H1 (cell line): ENCODE measurements around the gene UBE2E2. TPM values are rescaled to one million over a fixed set of nuclear protein-coding genes. Genes with fewer than 3 reads are reported as not detected.

Experiments used
- CTBP2 ChIP-seq: IDR thresholded peaks from 2 replicates; pipeline ENCODE4 v1.7.0; 2011; ENCODE audit warnings: borderline replicate concordance, mild to moderate bottlenecking, moderate library complexity, mixed read lengths, low read length; ENCODE audit not compliant: insufficient read depth, insufficient read length
- MAFK ChIP-seq: IDR thresholded peaks from 2 replicates; pipeline ENCODE4 v1.6.1; 2012; ENCODE audit warnings: low read depth, mild to moderate bottlenecking, improper control_type of control experiment, low read length
- PHF8 ChIP-seq: fragments of 200-600 bp; sonication (generic); conservative IDR thresholded peaks from 2 replicates; pipeline ENCODE4 v1.7.1; 2012; ENCODE audit warnings: low read depth, mild to moderate bottlenecking, inconsistent platforms, low read length, moderate library complexity
- polyA plus RNA-seq, 7 experiments: library from polyadenylated mRNA; depleted of rRNA in 3 of 7; stranded (reverse) in 5 of 7; unstranded in 2 of 7; fragments of >200 nt in 5 of 7; fragments of 200-250 nt in 2 of 7; gene quantifications; 1 replicate in 5 of 7; 2 replicates in 1 of 7; 4 replicates in 1 of 7; pipeline versions ENCODE4 v1.2.1 to v1.2.3, GENCODE V29; 2011 to 2013; ENCODE audit warnings: missing spikeins in 2 of 7, mixed read lengths in 2 of 7
- total RNA-seq: library from RNA; stranded (reverse); fragmentation: NEBNext Ultra II Directional; extraction: Animal tissue kit (Norgen Biotek cat#: 25700); gene quantifications from 2 replicates; pipeline ENCODE4 v1.2.1, GENCODE V29; 2021
- TF ChIP-seq, protein P1 (sequence below): fragments of 300-600 bp; sonication (generic); IDR thresholded peaks from 2 replicates; pipeline ENCODE4 v1.7.1; 2012; ENCODE audit warnings: low read length, moderate library complexity, mild to moderate bottlenecking, inconsistent platforms; ENCODE audit not compliant: insufficient replicate concordance

The UBE2E2 gene
- total and polyA plus RNA-seq, 2 of the 8 experiments (the other 6 are each of a cell fraction or from before 2014, with no cell fraction given): 57.6 to 70.6 TPM

DNA sequence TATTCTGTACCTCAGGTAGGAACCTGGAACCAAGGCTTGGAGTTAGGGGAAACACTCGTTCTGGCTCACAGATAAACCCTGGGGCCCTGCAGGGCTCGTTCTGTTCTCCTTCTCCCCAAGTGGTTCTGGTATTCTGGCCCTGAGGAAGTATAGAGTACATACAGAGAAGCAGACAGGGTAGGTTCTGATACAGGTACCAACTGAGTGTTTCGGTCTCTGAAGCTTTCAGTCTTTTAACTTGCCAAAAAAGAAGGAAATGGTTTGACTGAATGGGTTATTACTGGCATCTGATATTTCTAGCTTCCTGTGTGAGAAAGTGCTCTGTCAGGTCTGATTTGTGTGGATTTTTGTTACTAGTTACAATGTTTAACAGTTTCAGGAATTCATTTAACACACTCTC is 67.3 kb downstream of the UBE2E2 start (continued):
- TF ChIP-seq, protein P1, sequence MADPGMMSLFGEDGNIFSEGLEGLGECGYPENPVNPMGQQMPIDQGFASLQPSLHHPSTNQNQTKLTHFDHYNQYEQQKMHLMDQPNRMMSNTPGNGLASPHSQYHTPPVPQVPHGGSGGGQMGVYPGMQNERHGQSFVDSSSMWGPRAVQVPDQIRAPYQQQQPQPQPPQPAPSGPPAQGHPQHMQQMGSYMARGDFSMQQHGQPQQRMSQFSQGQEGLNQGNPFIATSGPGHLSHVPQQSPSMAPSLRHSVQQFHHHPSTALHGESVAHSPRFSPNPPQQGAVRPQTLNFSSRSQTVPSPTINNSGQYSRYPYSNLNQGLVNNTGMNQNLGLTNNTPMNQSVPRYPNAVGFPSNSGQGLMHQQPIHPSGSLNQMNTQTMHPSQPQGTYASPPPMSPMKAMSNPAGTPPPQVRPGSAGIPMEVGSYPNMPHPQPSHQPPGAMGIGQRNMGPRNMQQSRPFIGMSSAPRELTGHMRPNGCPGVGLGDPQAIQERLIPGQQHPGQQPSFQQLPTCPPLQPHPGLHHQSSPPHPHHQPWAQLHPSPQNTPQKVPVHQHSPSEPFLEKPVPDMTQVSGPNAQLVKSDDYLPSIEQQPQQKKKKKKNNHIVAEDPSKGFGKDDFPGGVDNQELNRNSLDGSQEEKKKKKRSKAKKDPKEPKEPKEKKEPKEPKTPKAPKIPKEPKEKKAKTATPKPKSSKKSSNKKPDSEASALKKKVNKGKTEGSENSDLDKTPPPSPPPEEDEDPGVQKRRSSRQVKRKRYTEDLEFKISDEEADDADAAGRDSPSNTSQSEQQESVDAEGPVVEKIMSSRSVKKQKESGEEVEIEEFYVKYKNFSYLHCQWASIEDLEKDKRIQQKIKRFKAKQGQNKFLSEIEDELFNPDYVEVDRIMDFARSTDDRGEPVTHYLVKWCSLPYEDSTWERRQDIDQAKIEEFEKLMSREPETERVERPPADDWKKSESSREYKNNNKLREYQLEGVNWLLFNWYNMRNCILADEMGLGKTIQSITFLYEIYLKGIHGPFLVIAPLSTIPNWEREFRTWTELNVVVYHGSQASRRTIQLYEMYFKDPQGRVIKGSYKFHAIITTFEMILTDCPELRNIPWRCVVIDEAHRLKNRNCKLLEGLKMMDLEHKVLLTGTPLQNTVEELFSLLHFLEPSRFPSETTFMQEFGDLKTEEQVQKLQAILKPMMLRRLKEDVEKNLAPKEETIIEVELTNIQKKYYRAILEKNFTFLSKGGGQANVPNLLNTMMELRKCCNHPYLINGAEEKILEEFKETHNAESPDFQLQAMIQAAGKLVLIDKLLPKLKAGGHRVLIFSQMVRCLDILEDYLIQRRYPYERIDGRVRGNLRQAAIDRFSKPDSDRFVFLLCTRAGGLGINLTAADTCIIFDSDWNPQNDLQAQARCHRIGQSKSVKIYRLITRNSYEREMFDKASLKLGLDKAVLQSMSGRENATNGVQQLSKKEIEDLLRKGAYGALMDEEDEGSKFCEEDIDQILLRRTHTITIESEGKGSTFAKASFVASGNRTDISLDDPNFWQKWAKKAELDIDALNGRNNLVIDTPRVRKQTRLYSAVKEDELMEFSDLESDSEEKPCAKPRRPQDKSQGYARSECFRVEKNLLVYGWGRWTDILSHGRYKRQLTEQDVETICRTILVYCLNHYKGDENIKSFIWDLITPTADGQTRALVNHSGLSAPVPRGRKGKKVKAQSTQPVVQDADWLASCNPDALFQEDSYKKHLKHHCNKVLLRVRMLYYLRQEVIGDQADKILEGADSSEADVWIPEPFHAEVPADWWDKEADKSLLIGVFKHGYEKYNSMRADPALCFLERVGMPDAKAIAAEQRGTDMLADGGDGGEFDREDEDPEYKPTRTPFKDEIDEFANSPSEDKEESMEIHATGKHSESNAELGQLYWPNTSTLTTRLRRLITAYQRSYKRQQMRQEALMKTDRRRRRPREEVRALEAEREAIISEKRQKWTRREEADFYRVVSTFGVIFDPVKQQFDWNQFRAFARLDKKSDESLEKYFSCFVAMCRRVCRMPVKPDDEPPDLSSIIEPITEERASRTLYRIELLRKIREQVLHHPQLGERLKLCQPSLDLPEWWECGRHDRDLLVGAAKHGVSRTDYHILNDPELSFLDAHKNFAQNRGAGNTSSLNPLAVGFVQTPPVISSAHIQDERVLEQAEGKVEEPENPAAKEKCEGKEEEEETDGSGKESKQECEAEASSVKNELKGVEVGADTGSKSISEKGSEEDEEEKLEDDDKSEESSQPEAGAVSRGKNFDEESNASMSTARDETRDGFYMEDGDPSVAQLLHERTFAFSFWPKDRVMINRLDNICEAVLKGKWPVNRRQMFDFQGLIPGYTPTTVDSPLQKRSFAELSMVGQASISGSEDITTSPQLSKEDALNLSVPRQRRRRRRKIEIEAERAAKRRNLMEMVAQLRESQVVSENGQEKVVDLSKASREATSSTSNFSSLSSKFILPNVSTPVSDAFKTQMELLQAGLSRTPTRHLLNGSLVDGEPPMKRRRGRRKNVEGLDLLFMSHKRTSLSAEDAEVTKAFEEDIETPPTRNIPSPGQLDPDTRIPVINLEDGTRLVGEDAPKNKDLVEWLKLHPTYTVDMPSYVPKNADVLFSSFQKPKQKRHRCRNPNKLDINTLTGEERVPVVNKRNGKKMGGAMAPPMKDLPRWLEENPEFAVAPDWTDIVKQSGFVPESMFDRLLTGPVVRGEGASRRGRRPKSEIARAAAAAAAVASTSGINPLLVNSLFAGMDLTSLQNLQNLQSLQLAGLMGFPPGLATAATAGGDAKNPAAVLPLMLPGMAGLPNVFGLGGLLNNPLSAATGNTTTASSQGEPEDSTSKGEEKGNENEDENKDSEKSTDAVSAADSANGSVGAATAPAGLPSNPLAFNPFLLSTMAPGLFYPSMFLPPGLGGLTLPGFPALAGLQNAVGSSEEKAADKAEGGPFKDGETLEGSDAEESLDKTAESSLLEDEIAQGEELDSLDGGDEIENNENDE: no peak
- no peak for TF ChIP-seq MAFK
- TF ChIP-seq CTBP2: no peak
- no peak for TF ChIP-seq PHF8
